Stomach (tissue), 4 donors: ENCODE data around the gene MAP3K5.

Source experiments
- CTCF ChIP-seq, 7 experiments: fragments of 450-650 bp in 4 of 7; fragments of 200-600 bp in 3 of 7; sonication (generic) in 3 of 7; IDR thresholded peaks; one replicate each; pipeline ENCODE4 v1.5.1; 2016 to 2019; ENCODE audit warnings: antibody characterized with exemption in 7 of 7, control low read depth in 2 of 7, mild to moderate bottlenecking in 1 of 7
- POLR2A ChIP-seq, 4 donors: fragments of 450-650 bp; IDR thresholded peaks; one replicate each; pipeline ENCODE4 v1.6.1; 2016; ENCODE audit warnings: antibody characterized with exemption in 4 of 4, control low read depth in 2 of 4, mild to moderate bottlenecking in 1 of 4, moderate library complexity in 1 of 4

GRCh38 chr6:136517002-136517401 is 275.3 kb downstream of the MAP3K5 start:
- TF ChIP-seq CTCF (IDR thresholded peaks at IDR 0.05) = no peak
- no peak for TF ChIP-seq POLR2A (IDR thresholded peaks at IDR 0.05)
